NCI-H69 (cell line): ENCODE data around the gene LENEP.

ENCODE experiments used
- DNase-seq: peaks from one replicate; lab custom pipeline; 2025; lab: John Stamatoyannopoulos, UW

LENEP gene

GRCh38 chr1:154960446-154961136, 32.8 kb upstream of the LENEP start:
- DNase-seq: no peak

GRCh38 chr1:154961207-154962155, 31.9 kb upstream of the LENEP start, which contains the start of gene PYGO2:
Gene PYGO2, minus strand, starts transcription at chr1:154961782. Its CDS starts 206 bp downstream, at chr1:154961576.
- peak; percentile 89 for DNase-seq

GRCh38 chr1:154962156-154962749, 31.1 kb upstream of the LENEP start:
- peak; percentile 66 for DNase-seq

GRCh38 chr1:154962795-154963330, 30.5 kb upstream of the LENEP start:
- DNase-seq: no peak

- no peak for DNase-seq
These were observed 29.7 kb upstream of the LENEP start for GRCh38 chr1:154963643-154964042.

- no peak for DNase-seq
These were observed 29.0 kb upstream of the LENEP start for GRCh38 chr1:154964359-154964758.

GRCh38 chr1:154966111-154966510, 27.3 kb upstream of the LENEP start:
- DNase-seq: no peak

GRCh38 chr1:154967331-154967950, 25.9 kb upstream of the LENEP start:
- DNase-seq: no peak

GRCh38 chr1:154968731-154969130, 24.7 kb upstream of the LENEP start:
- no peak for DNase-seq

- DNase-seq: no peak
These were observed 24.1 kb upstream of the LENEP start for GRCh38 chr1:154969246-154969645.

- DNase-seq: no peak
These were observed 23.4 kb upstream of the LENEP start for GRCh38 chr1:154969860-154970452.

GRCh38 chr1:154970631-154971340, 22.6 kb upstream of the LENEP start, which contains the start of gene SHC1:
Gene SHC1, minus strand, starts transcription at chr1:154970747. Its CDS starts 221 bp downstream, at chr1:154970526.
- peak; percentile 90 for DNase-seq

- DNase-seq: no peak
These were observed 21.9 kb upstream of the LENEP start for GRCh38 chr1:154971341-154971998.

- no peak for DNase-seq
These were observed 21.2 kb upstream of the LENEP start for GRCh38 chr1:154972213-154972516.

- no peak for DNase-seq
These were observed 20.7 kb upstream of the LENEP start for GRCh38 chr1:154972517-154973343.

GRCh38 chr1:154973344-154974101, 19.9 kb upstream of the LENEP start:
- DNase-seq: peak; percentile 92

- peak; percentile 100 for DNase-seq
These were observed 19.1 kb upstream of the LENEP start, which contains the start of gene CKS1B for GRCh38 chr1:154974102-154974807. Gene CKS1B, plus strand, starts transcription at chr1:154974681. Its CDS starts 65 bp downstream, at chr1:154974746.
